Middle frontal gyrus (tissue), 1 donor: Measurements from ENCODE around the gene ANO8.

Experiments used
- DNase-seq: peaks from one replicate; pipeline ENCODE4 v3.0.0-alpha.2; 2015; ENCODE audit warnings: low spot score; ENCODE audit errors: extremely low spot score

ANO8 gene

GRCh38 chr19:17328517-17329365 is 5.9 kb downstream of the ANO8 start:
- no peak for DNase-seq

GRCh38 chr19:17327654-17328516 is 6.8 kb downstream of the ANO8 start:
- DNase-seq, result no peak

GRCh38 chr19:17327068-17327653 is 7.5 kb downstream of the ANO8 start:
- DNase-seq, result no peak

GRCh38 chr19:17326595-17326966 is 8.1 kb downstream of the ANO8 start:
- no peak for DNase-seq

- peak; percentile 11 for DNase-seq
Measured at GRCh38 chr19:17325881-17326594, 8.6 kb downstream of the ANO8 start.

- no peak for DNase-seq
Measured at GRCh38 chr19:17325133-17325532, 9.5 kb downstream of the ANO8 start.

GRCh38 chr19:17324357-17325114 is 10.1 kb downstream of the ANO8 start:
- no peak for DNase-seq

GRCh38 chr19:17323964-17324332 is 10.7 kb downstream of the ANO8 start:
- DNase-seq, result no peak

GRCh38 chr19:17323300-17323963 is 11.2 kb downstream of the ANO8 start:
- DNase-seq, result no peak

GRCh38 chr19:17322854-17323253 is 11.8 kb downstream of the ANO8 start:
- DNase-seq, result no peak

- DNase-seq, result no peak
Measured at GRCh38 chr19:17321655-17322489, 12.8 kb downstream of the ANO8 start.

- no peak for DNase-seq
Measured at GRCh38 chr19:17320435-17320834, 14.2 kb downstream of the ANO8 start.

- DNase-seq, result no peak
Measured at GRCh38 chr19:17319473-17320238, 15.0 kb downstream of the ANO8 start.

- no peak for DNase-seq
Measured at GRCh38 chr19:17318966-17319365, 15.7 kb downstream of the ANO8 start.

- no peak for DNase-seq
Measured at GRCh38 chr19:17314007-17314593, 20.6 kb downstream of the ANO8 start.

- DNase-seq, result no peak
Measured at GRCh38 chr19:17312189-17313113, 22.2 kb downstream of the ANO8 start.
